Vagina (tissue), 2 donors: Measurements from ENCODE around the gene MND1.

Experiments
- CTCF ChIP-seq, 3 experiments: fragments of 450-650 bp in 2 of 3; fragments of 200-600 bp in 1 of 3; sonication (generic) in 1 of 3; IDR thresholded peaks; one replicate each; pipeline ENCODE4 v1.5.1; 2017 to 2019; ENCODE audit warnings: antibody characterized with exemption in 3 of 3, mild to moderate bottlenecking in 2 of 3, moderate library complexity in 2 of 3
- POLR2A ChIP-seq, 2 donors: fragments of 450-650 bp; IDR thresholded peaks; one replicate each; pipeline ENCODE4 v1.6.1; 2017; ENCODE audit warnings: antibody characterized with exemption in 2 of 2, mild to moderate bottlenecking in 2 of 2, moderate library complexity in 2 of 2

GRCh38 chr4:153407906-153408305 is 63.4 kb downstream of the MND1 start:
- TF ChIP-seq CTCF (IDR thresholded peaks at IDR 0.05) (no peak), POLR2A (IDR thresholded peaks at IDR 0.05) (no peak)
